ENCODE measurements around the gene PLD5.
"Not testable (repeated sequence)": the region's sequence is repeated elsewhere in the genome, so short reads cannot be mapped to it uniquely, and the experiment has no call there.

PLD5 gene

GRCh38 chr1:242210316-242210715, 314.2 kb downstream of the PLD5 start:
- not testable (repeated sequence) for DNase-seq (ENCODE audit: low spot score)

GRCh38 chr1:242209063-242209462, 315.4 kb downstream of the PLD5 start:
- DNase-seq (ENCODE audit: low spot score) = no peak

- no peak for DNase-seq (ENCODE audit: low spot score)
Measured at GRCh38 chr1:242208021-242208420, 316.5 kb downstream of the PLD5 start.

GRCh38 chr1:242206994-242207393, 317.5 kb downstream of the PLD5 start:
- no peak for DNase-seq (ENCODE audit: low spot score)

GRCh38 chr1:242205622-242206489, 318.6 kb downstream of the PLD5 start:
- peak; percentile 59 for DNase-seq (ENCODE audit: low spot score)

- DNase-seq (ENCODE audit: low spot score) = no peak
Measured at GRCh38 chr1:242203262-242203661, 321.2 kb downstream of the PLD5 start.

GRCh38 chr1:242201090-242201489, 323.4 kb downstream of the PLD5 start:
- DNase-seq (ENCODE audit: low spot score) = no peak

GRCh38 chr1:242199776-242200458, 324.6 kb downstream of the PLD5 start:
- no peak for DNase-seq (ENCODE audit: low spot score)

GRCh38 chr1:242197907-242198820, 326.3 kb downstream of the PLD5 start:
- no peak for DNase-seq (ENCODE audit: low spot score)

- DNase-seq (ENCODE audit: low spot score) = no peak
Measured at GRCh38 chr1:242196914-242197313, 327.6 kb downstream of the PLD5 start.

GRCh38 chr1:242196101-242196500, 328.4 kb downstream of the PLD5 start:
- peak; percentile 9 for DNase-seq (ENCODE audit: low spot score)

GRCh38 chr1:242189591-242189990, 334.9 kb downstream of the PLD5 start:
- no peak for DNase-seq (ENCODE audit: low spot score)

- DNase-seq (ENCODE audit: low spot score) = no peak
Measured at GRCh38 chr1:242187816-242188215, 336.7 kb downstream of the PLD5 start.

GRCh38 chr1:242187171-242187570, 337.3 kb downstream of the PLD5 start:
- no peak for DNase-seq (ENCODE audit: low spot score)

- no peak for DNase-seq (ENCODE audit: low spot score)
Measured at GRCh38 chr1:242185731-242186130, 338.8 kb downstream of the PLD5 start.

GRCh38 chr1:242184955-242185354, 339.5 kb downstream of the PLD5 start:
- DNase-seq (ENCODE audit: low spot score) = no peak

GRCh38 chr1:242179767-242180166, 344.7 kb downstream of the PLD5 start:
- DNase-seq (ENCODE audit: low spot score) = not testable (repeated sequence)

GRCh38 chr1:242178924-242179708, 345.4 kb downstream of the PLD5 start:
- DNase-seq (ENCODE audit: low spot score) = no peak

GRCh38 chr1:242178436-242178835, 346.1 kb downstream of the PLD5 start:
- DNase-seq (ENCODE audit: low spot score) = no peak

GRCh38 chr1:242162140-242162539, 362.4 kb downstream of the PLD5 start:
- DNase-seq (ENCODE audit: low spot score) = no peak
